ENCODE measurements around the gene CHID1.

The CHID1 gene

DNA sequence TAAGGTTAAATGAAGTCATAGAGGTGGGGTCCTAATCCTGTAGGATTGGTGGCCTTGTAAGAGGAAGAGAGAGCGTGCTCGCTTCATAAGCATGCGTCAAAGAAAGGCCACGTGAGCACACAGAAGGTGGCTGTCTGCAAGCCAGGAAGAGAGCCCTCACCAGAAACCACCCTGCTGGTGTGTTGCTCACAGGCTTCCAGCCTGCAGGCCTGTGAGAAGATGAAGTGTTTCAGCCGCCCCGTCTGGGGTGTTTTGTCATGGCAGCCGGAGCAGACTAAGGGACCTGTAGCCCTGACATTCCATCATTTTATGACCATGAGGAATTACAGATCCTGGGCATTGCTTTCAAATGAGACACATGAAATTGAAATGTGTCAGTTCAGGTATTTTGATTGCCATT lies 47.5 kb upstream of the CHID1 start:
- Histone ChIP-seq H3K4me3 (ENCODE audit: insufficient read depth, low read length, poor library complexity, severe bottlenecking) (no peak overlapping the region), H3K27ac (ENCODE audit: low read depth, low read length) (no peak overlapping the region), H3F3A (ENCODE audit: insufficient read depth) (no peaks in the 10 kb centered on the region), H3K27me3 (ENCODE audit: low read length) (no peaks in the 10 kb centered on the region), H3K79me2 (ENCODE audit: insufficient read depth, low read length) (peaks cover 44% of the 10 kb centered on the region; the same call in 1 of the 2 replicates), H3K9me3 (ENCODE audit: insufficient read depth, low read length) (no peaks in the 10 kb centered on the region), H4K20me1 (ENCODE audit: low read depth, low read length) (no peaks in the 10 kb centered on the region), H2AFZ (ENCODE audit: low read depth, low read length, severe bottlenecking) (no peak overlapping the region), H3K36me3 (ENCODE audit: low read length) (no peaks in the 10 kb centered on the region), H3K9me2 (replicated peaks; ENCODE audit: insufficient read depth, low read length) (no peaks in the 10 kb centered on the region), H3K9ac (ENCODE audit: low read length) (no peak overlapping the region), H3K4me2 (ENCODE audit: low read depth, low read length, poor library complexity, severe bottlenecking) (no peak overlapping the region)
- TF ChIP-seq EZH2phosphoT487 (conservative IDR thresholded peaks at IDR 0.05; ENCODE audit: low read length): no peak

- Histone ChIP-seq H3K36me3 (ENCODE audit: low read length) (no peaks in the 10 kb centered on the region), H3K9me3 (ENCODE audit: insufficient read depth, low read length) (no peaks in the 10 kb centered on the region)
- no peak for TF ChIP-seq EZH2phosphoT487 (conservative IDR thresholded peaks at IDR 0.05; ENCODE audit: low read length)
- TF ChIP-seq, protein P1, sequence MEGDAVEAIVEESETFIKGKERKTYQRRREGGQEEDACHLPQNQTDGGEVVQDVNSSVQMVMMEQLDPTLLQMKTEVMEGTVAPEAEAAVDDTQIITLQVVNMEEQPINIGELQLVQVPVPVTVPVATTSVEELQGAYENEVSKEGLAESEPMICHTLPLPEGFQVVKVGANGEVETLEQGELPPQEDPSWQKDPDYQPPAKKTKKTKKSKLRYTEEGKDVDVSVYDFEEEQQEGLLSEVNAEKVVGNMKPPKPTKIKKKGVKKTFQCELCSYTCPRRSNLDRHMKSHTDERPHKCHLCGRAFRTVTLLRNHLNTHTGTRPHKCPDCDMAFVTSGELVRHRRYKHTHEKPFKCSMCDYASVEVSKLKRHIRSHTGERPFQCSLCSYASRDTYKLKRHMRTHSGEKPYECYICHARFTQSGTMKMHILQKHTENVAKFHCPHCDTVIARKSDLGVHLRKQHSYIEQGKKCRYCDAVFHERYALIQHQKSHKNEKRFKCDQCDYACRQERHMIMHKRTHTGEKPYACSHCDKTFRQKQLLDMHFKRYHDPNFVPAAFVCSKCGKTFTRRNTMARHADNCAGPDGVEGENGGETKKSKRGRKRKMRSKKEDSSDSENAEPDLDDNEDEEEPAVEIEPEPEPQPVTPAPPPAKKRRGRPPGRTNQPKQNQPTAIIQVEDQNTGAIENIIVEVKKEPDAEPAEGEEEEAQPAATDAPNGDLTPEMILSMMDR (IDR thresholded peaks at IDR 0.05; ENCODE audit: insufficient read depth, low read length, poor library complexity, severe bottlenecking): no peak
These were observed 46.8 kb upstream of the CHID1 start for GRCh38 chr11:957212-957920.

DNA sequence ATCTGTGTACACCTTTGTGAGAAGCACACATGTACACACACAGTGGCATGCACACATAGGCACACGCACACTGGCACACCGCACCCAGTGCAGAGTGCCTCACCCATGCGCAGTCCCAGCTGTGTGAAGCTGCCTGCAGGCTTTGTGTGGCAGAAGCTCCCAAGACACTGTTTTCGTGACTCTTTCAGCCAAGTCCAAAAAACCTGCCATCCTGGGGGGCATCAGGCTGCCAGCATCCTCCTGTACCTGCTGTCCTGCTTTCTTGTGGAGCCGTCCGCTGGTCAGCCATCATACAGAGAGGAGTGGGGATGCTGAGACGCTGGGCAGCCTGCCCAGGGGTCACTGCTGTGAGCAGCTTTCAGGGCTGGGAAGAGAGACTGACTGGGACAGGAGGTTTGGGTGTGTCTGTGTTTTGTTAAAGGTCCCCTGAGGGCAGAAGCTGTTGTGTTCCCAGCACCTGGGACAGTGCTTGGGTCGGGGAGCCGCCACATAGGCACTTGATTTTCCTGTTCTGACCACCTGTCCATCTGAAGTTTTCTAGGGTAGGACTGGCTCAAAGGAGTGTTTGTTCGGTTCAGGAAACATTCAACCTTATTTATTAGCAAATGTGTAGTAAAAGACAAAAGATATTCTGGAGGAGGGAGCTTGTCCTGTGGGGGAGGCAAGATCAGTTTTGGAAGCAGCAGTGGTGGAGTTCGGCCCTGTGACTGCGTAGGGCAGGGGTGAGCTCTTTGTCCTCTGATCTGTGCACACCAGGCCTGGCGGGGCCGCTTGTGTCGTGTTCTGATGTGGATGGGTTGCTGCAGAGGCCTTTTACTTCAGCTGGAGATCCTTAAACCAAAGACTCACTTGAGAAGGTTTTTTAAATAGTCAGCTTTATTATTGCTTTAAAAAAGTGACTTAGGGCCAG lies 44.8 kb upstream of the CHID1 start:
- Histone ChIP-seq H3K79me2 (ENCODE audit: insufficient read depth, low read length) (peaks cover 44% of the 10 kb centered on the region; the same call in 1 of the 2 replicates), H3K4me2 (ENCODE audit: low read depth, low read length, poor library complexity, severe bottlenecking) (no peak overlapping the region), H3K27me3 (ENCODE audit: low read length) (no peaks in the 10 kb centered on the region), H3K4me3 (ENCODE audit: insufficient read depth, low read length, poor library complexity, severe bottlenecking) (no peak overlapping the region), H2AFZ (ENCODE audit: low read depth, low read length, severe bottlenecking) (no peak overlapping the region), H3F3A (ENCODE audit: insufficient read depth) (no peaks in the 10 kb centered on the region), H3K27ac (ENCODE audit: low read depth, low read length) (no peak overlapping the region), H3K9ac (ENCODE audit: low read length) (no peak overlapping the region), H3K36me3 (ENCODE audit: low read length) (no peaks in the 10 kb centered on the region), H4K20me1 (ENCODE audit: low read depth, low read length) (no peaks in the 10 kb centered on the region), H3K9me3 (ENCODE audit: insufficient read depth, low read length) (no peaks in the 10 kb centered on the region), H3K9me2 (replicated peaks; ENCODE audit: insufficient read depth, low read length) (no peaks in the 10 kb centered on the region)
- no peak for TF ChIP-seq EZH2phosphoT487 (conservative IDR thresholded peaks at IDR 0.05; ENCODE audit: low read length)
- TF ChIP-seq, protein P1 (IDR thresholded peaks at IDR 0.05; ENCODE audit: insufficient read depth, low read length, poor library complexity, severe bottlenecking): no peak

More at GRCh38 chr11:957212-957920, 46.8 kb upstream of the CHID1 start:
- no peaks in the 10 kb centered on the region for H3K27me3 ChIP-seq (ENCODE audit: low read length)
- no peaks in the 10 kb centered on the region for H3F3A ChIP-seq (ENCODE audit: insufficient read depth)
- H3K4me2 ChIP-seq (ENCODE audit: low read depth, low read length, poor library complexity, severe bottlenecking): no peak overlapping the region
- H4K20me1 ChIP-seq (ENCODE audit: low read depth, low read length): no peaks in the 10 kb centered on the region
- H2AFZ ChIP-seq (ENCODE audit: low read depth, low read length, severe bottlenecking): no peak overlapping the region
- H3K4me3 ChIP-seq (ENCODE audit: insufficient read depth, low read length, poor library complexity, severe bottlenecking): no peak overlapping the region
- H3K9me2 ChIP-seq (replicated peaks; ENCODE audit: insufficient read depth, low read length): no peaks in the 10 kb centered on the region
- H3K79me2 ChIP-seq (ENCODE audit: insufficient read depth, low read length): peaks cover 44% of the 10 kb centered on the region; the same call in 1 of the 2 replicates
- no peak overlapping the region for H3K27ac ChIP-seq (ENCODE audit: low read depth, low read length)
- no peak overlapping the region for H3K9ac ChIP-seq (ENCODE audit: low read length)
